NCI-H187 treated with DMSO at 0.1 percent for 48 hours (cell line): ENCODE results near the gene UPP2.

Experiments used
- DNase-seq: peaks from one replicate; lab custom pipeline; 2025; lab: John Stamatoyannopoulos, UW

Gene UPP2

GRCh38 chr2:158112992-158113391 lies 11.3 kb downstream of the UPP2 start:
- no peak for DNase-seq

GRCh38 chr2:158113741-158114295 lies 12.1 kb downstream of the UPP2 start:
- no peak for DNase-seq

GRCh38 chr2:158114516-158114915 lies 12.8 kb downstream of the UPP2 start:
- DNase-seq = no peak

GRCh38 chr2:158115202-158115767 lies 13.6 kb downstream of the UPP2 start:
- DNase-seq = no peak

- no peak for DNase-seq
Observed at GRCh38 chr2:158116936-158117335, 15.3 kb downstream of the UPP2 start.

GRCh38 chr2:158120102-158120501 lies 18.4 kb downstream of the UPP2 start:
- no peak for DNase-seq

GRCh38 chr2:158120664-158121641 lies 19.3 kb downstream of the UPP2 start:
- DNase-seq = no peak

GRCh38 chr2:158124896-158125295 lies 23.2 kb downstream of the UPP2 start:
- DNase-seq = no peak

- DNase-seq = no peak
Observed at GRCh38 chr2:158125756-158126498, 24.3 kb downstream of the UPP2 start.

GRCh38 chr2:158127380-158127804 lies 25.7 kb downstream of the UPP2 start:
- no peak for DNase-seq

GRCh38 chr2:158128168-158128973 lies 26.7 kb downstream of the UPP2 start:
- no peak for DNase-seq

GRCh38 chr2:158129037-158129436 lies 27.4 kb downstream of the UPP2 start:
- no peak for DNase-seq

- DNase-seq = no peak
Observed at GRCh38 chr2:158130832-158131473, 29.3 kb downstream of the UPP2 start.

- no peak for DNase-seq
Observed at GRCh38 chr2:158131483-158131912, 29.8 kb downstream of the UPP2 start.

- no peak for DNase-seq
Observed at GRCh38 chr2:158131919-158132566, 30.4 kb downstream of the UPP2 start.

- DNase-seq = no peak
Observed at GRCh38 chr2:158134055-158134454, 32.4 kb downstream of the UPP2 start.

GRCh38 chr2:158134655-158135054 lies 33.0 kb downstream of the UPP2 start:
- DNase-seq = no peak

GRCh38 chr2:158135096-158135495 lies 33.4 kb downstream of the UPP2 start:
- no peak for DNase-seq

- no peak for DNase-seq
Observed at GRCh38 chr2:158138255-158138654, 36.6 kb downstream of the UPP2 start.

GRCh38 chr2:158140201-158140600 lies 38.5 kb downstream of the UPP2 start:
- DNase-seq = no peak
